Body of pancreas (tissue), 4 donors: Measurements from ENCODE around the gene MFSD12.

Experiments
- POLR2A ChIP-seq, 3 donors: fragments of 450-650 bp; IDR thresholded peaks; one replicate each; pipeline ENCODE4 v1.6.1; 2016; ENCODE audit warnings: antibody characterized with exemption in 3 of 3, mild to moderate bottlenecking in 2 of 3
- TF ChIP-seq, protein P1 (sequence below), 7 experiments: fragments of 450-650 bp in 4 of 7; fragments of 200-600 bp in 3 of 7; sonication (generic) in 3 of 7; IDR thresholded peaks; one replicate each; pipeline ENCODE4 v1.5.1; 2016 to 2019; ENCODE audit warnings: antibody characterized with exemption in 7 of 7

DNA sequence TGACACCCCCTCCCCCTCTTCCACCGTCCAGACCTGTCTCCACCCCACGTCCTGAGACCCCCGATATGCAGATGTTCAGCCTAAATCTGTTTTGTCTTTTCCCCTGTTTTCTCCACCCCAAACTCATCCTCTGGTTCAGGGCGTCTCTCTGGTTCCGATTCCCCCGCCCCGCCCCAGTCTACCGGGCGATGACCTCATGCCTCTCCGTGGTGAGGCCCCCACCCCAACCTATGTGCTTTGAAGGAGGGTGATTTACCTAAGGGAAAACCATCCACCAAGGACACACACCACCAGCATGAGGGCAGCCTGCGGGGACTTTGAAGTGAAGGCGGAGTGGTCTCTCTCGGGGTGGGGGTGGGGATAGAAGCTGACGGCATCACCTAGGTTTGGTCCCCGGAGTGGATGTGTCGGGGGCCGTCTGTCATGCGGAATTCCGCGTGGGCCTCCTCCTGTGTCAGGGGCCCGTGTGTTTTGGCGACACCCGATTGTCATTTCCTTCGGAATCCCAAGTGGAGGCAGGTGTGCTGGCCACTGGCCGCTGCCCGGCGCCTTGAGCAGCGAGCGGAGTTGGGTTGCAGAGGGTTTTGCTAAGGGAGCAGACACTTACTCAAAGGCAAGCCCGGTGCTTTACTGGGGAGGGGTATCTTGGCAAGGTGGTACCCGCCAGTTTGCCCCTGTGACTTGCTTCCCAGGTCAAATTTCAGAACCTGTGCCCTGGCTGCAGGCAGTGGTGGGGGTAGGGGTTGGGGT, 49.8 kb downstream of the MFSD12 start:
- TF ChIP-seq, protein P1, sequence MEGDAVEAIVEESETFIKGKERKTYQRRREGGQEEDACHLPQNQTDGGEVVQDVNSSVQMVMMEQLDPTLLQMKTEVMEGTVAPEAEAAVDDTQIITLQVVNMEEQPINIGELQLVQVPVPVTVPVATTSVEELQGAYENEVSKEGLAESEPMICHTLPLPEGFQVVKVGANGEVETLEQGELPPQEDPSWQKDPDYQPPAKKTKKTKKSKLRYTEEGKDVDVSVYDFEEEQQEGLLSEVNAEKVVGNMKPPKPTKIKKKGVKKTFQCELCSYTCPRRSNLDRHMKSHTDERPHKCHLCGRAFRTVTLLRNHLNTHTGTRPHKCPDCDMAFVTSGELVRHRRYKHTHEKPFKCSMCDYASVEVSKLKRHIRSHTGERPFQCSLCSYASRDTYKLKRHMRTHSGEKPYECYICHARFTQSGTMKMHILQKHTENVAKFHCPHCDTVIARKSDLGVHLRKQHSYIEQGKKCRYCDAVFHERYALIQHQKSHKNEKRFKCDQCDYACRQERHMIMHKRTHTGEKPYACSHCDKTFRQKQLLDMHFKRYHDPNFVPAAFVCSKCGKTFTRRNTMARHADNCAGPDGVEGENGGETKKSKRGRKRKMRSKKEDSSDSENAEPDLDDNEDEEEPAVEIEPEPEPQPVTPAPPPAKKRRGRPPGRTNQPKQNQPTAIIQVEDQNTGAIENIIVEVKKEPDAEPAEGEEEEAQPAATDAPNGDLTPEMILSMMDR (IDR thresholded peaks at IDR 0.05): no peak
- TF ChIP-seq POLR2A (IDR thresholded peaks at IDR 0.05): no peak
